NCI-H1048 (cell line): ENCODE results near the gene CD1E.
"Not testable (repeated sequence)": the region's sequence is repeated elsewhere in the genome, so short reads cannot be mapped to it uniquely, and the experiment has no call there.

Source experiments
- DNase-seq: peaks from one replicate; lab custom pipeline; 2025; lab: John Stamatoyannopoulos, UW

Gene CD1E

GRCh38 chr1:158353303-158354075 is at the start of gene CD1E:
Gene CD1E, plus strand, starts transcription at chr1:158353894. Its CDS starts 95 bp downstream, at chr1:158353989.
- DNase-seq, result no peak

- DNase-seq, result no peak
These were observed 43.1 kb upstream of the CD1E start for GRCh38 chr1:158310623-158311022.

GRCh38 chr1:158311066-158311465 is 42.6 kb upstream of the CD1E start:
- no peak for DNase-seq

DNA sequence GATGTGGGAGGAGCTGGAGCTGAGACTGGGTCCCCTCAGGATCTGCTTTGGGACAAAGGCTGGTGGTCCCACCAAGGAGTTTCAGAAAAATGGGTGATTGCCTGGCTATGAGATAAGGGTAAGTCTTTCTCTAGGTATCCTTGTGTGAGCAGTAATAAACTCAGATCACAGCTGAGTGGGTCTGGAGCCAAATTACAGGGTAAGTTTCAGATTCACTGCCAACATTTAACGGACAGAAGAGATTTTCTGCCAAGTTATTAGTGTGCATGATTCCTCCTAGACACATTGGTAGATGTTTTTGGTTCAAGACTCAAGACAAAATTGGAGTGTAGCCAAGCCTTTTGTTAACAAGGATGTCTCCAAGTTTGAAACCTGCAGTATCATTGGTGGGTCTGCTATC is 29.8 kb upstream of the CD1E start:
- no peak for DNase-seq

DNA sequence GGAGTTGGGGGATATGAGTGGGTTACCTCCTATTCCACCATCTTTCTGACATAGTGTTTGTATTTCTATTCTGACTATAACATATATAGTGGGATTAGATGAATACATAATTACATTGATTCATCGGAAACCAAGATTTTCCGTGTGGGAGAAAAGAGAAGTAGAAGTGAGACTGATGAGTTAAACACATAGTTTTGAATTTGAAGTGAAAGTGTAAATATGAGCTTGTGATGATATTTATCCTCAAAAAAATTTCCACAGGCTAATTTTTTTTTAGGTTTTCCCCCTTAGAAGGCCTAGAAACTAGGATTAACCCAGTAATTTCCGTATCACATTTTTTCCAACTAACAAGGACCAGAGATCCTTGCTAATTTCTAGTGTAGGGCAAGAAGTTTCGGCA is 29.3 kb upstream of the CD1E start:
- DNase-seq, result no peak

GRCh38 chr1:158327481-158327880 is 26.2 kb upstream of the CD1E start:
- no peak for DNase-seq

- no peak for DNase-seq
These were observed 25.3 kb upstream of the CD1E start for GRCh38 chr1:158328426-158328825.

- DNase-seq, result no peak
These were observed 24.4 kb upstream of the CD1E start for GRCh38 chr1:158329300-158329699.

DNA sequence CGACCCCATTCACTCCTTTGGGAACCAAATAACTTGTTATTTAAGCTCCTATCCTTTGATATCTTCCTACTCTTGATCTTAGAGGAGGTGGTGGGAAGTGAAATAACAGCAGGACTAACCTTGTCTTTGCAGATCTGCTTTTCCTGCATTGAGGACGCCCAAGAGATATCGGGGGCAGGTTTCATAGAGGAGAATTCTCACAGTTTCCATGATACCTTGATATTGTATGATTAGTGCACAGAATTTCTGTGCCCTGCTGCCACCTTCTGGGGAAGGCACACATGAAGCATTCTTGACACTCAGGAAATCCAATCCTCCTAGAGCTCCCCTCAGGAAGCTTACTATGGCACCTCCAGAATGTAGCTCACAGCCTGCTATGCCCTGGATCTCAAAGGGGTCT is 24.0 kb upstream of the CD1E start:
- no peak for DNase-seq

- no peak for DNase-seq
These were observed 23.1 kb upstream of the CD1E start for GRCh38 chr1:158330391-158331105.

GRCh38 chr1:158331106-158331425 is 22.6 kb upstream of the CD1E start:
- no peak for DNase-seq

DNA sequence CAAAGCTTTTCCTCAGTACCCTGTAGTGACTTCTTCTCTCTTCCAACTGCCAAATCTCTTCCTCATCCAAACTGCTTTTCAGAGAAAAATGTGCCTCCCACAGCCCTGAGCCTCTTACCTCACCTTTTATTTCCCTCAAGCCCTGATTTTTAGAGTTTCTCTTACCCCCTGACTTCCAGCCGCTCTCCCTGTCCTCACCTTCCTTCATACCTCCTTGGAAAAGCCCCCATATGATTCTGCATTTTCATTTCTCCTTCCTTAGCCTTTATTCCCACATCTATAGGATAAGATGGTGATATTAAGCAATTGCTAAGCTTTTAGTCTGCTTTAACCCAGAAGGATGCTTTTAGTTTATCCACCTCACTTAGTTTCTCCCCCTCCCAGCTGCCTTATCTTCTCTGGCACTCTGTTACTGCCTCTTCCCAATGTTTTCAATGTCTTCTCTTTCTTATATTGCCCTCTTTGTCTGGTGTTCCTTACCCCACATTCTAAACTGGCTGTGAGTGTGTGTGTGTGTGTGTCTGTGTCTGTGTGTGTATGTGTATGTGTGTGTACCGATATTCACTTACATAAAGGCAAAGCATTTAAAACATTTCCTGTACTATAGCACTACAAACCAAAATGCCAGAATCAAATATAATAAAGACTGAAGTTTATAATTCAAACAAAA is 22.1 kb upstream of the CD1E start, which contains the start of gene CD1B:
Gene CD1B (minus strand): TSS at position 51 of the 670 bp plus-strand sequence. CDS start 108 bp downstream, outside the sequence.
- DNase-seq, result no peak

DNA sequence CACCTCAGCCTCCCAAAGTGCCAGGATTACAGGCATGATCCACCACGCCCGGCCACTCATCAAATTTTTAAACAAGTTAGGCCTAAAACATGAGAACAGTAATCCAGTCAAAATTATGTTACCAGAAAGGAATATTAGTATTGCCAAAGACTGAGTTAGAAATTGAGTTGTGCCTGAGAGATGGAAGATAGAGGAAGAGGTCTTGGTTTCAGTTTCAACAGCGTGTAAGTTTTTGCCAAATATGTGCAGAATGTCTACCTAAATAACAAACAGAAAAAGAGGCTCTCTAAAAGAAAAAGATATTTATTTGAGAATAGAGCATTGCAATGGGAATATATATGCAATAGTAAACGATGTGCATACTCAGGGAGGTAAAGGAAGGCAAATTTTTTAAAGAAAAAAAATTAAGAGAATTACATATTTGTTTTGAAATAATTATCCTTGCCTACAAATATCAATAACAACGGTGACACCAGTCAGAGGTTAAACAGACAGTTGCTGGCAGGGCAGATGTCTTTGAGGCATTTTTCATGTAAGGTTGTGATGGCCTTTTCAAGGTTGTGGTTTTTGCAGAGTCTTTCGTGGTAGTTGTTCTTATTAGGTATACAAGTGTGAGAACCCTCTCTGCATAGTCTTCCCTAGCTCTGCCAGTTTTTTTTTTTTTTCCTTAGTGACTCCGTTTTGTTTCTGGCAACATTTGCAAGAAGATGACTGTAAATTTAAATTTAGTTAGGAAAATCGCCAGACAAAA is 20.1 kb upstream of the CD1E start:
- no peak for DNase-seq

- no peak for DNase-seq
These were observed 19.0 kb upstream of the CD1E start for GRCh38 chr1:158334526-158335212.

DNA sequence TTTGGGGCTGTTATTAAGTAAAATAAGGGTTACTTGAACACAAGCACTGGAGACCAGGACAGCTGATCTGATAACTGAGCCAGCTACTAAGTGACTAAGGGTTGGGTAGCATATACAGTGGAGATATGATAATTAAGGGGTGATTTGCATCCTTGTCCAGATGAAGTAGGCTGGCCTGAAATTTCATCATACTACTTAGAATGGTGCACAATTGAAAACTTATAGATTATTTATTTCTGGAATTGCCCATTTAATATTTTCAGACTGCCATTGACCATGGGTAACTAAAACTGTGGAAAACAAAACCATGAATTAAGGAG is 18.5 kb upstream of the CD1E start:
- no peak for DNase-seq

GRCh38 chr1:158336413-158336812 is 17.3 kb upstream of the CD1E start:
- not testable (repeated sequence) for DNase-seq

GRCh38 chr1:158348946-158349345 is 4.7 kb upstream of the CD1E start:
- DNase-seq, result not testable (repeated sequence)

DNA sequence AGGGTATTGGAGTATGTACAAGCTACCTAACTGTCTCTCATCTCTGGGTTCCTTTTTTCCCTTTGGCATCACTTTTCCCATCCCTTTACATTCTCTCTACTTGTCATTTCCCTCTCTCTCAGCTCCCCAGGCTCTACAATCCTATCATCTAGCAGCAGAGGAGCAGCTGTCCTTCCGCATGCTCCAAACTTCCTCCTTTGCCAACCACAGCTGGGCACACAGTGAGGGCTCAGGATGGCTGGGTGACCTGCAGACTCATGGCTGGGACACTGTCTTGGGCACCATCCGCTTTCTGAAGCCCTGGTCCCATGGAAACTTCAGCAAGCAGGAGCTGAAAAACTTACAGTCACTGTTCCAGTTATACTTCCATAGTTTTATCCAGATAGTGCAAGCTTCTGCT is 561 bp downstream of the CD1E start:
- DNase-seq, result no peak

GRCh38 chr1:158355773-158356285 is 2.1 kb downstream of the CD1E start:
- DNase-seq, result no peak

GRCh38 chr1:158356616-158357015 is 2.9 kb downstream of the CD1E start:
- DNase-seq, result no peak

GRCh38 chr1:158357441-158357840 is 3.7 kb downstream of the CD1E start:
- DNase-seq, result no peak

- no peak for DNase-seq
These were observed 8.8 kb downstream of the CD1E start for GRCh38 chr1:158362482-158362881.
